DND-41 (cell line): ENCODE measurements around the gene GNAT2.

Experiments
- ATAC-seq: fragments of 200-7000 bp; cut with Tn5 transposase; 3 replicates; pipeline ENCODE4 v1.9.1; 2021; ENCODE audit warnings: low read depth; ENCODE audit not compliant: insufficient read depth
- DNase-seq: peaks from one replicate; pipeline ENCODE4 v3.0.0-alpha.2; 2020
- H2AFZ ChIP-seq: 2 replicates; pipeline ENCODE4 v1.6.0; 2012; ENCODE audit warnings: low read depth, low read length
- H3K27ac ChIP-seq: 2 replicates; pipeline ENCODE4 v1.5.1; 2012; ENCODE audit warnings: low read length, inconsistent platforms
- H3K27me3 ChIP-seq: fragments of 200-600 bp; sonication (generic); 2 replicates; pipeline ENCODE4 v1.6.0; 2012; ENCODE audit warnings: low read length, mild to moderate bottlenecking, inconsistent platforms; ENCODE audit not compliant: insufficient read depth, poor library complexity
- H3K36me3 ChIP-seq: 2 replicates; pipeline ENCODE4 v1.5.1; 2012; ENCODE audit warnings: low read length, inconsistent platforms; ENCODE audit not compliant: insufficient read depth
- H3K4me1 ChIP-seq: 2 replicates; pipeline ENCODE4 v1.5.1; 2012; ENCODE audit warnings: mild to moderate bottlenecking, low read length; ENCODE audit not compliant: insufficient read depth
- H3K4me2 ChIP-seq: 2 replicates; pipeline ENCODE4 v1.6.0; 2012; ENCODE audit warnings: mild to moderate bottlenecking, moderate library complexity, low read length, inconsistent platforms; ENCODE audit not compliant: insufficient read depth
- H3K4me3 ChIP-seq, 2 experiments: fragments of 200-600 bp in 1 of 2; shearing (Covaris generic) in 1 of 2; 2 replicates each; pipeline ENCODE4 v1.5.1; 2012 to 2016; ENCODE audit warnings: inconsistent platforms in 2 of 2, low read length in 2 of 2, mild to moderate bottlenecking in 2 of 2, low read depth in 1 of 2, moderate library complexity in 1 of 2
- H3K79me2 ChIP-seq: 2 replicates; pipeline ENCODE4 v1.6.0; 2012; ENCODE audit warnings: low read length, inconsistent platforms; ENCODE audit not compliant: insufficient read depth
- H3K9ac ChIP-seq: 2 replicates; pipeline ENCODE4 v1.6.0; 2012; ENCODE audit warnings: low read depth, mild to moderate bottlenecking, inconsistent platforms, low read length, moderate library complexity
- H3K9me3 ChIP-seq: 2 replicates; pipeline ENCODE4 v1.5.1; 2012; ENCODE audit warnings: low read length, moderate library complexity, mild to moderate bottlenecking, inconsistent platforms; ENCODE audit not compliant: insufficient read depth, severe bottlenecking
- H4K20me1 ChIP-seq: 2 replicates; pipeline ENCODE4 v1.6.0; 2012; ENCODE audit warnings: low read length; ENCODE audit not compliant: insufficient read depth
- EZH2 ChIP-seq: IDR thresholded peaks from 3 replicates; pipeline ENCODE4 v1.6.1; 2012; ENCODE audit warnings: borderline replicate concordance, low read depth, mild to moderate bottlenecking, moderate library complexity, low read length, inconsistent platforms; ENCODE audit not compliant: severe bottlenecking
- TF ChIP-seq, protein P1 (sequence below): IDR thresholded peaks from 2 replicates; pipeline ENCODE4 v1.5.1; 2012; ENCODE audit warnings: borderline replicate concordance, low read length, moderate library complexity, mild to moderate bottlenecking; ENCODE audit not compliant: poor library complexity, severe bottlenecking; ENCODE audit errors: extremely low read depth

Gene GNAT2

DNA sequence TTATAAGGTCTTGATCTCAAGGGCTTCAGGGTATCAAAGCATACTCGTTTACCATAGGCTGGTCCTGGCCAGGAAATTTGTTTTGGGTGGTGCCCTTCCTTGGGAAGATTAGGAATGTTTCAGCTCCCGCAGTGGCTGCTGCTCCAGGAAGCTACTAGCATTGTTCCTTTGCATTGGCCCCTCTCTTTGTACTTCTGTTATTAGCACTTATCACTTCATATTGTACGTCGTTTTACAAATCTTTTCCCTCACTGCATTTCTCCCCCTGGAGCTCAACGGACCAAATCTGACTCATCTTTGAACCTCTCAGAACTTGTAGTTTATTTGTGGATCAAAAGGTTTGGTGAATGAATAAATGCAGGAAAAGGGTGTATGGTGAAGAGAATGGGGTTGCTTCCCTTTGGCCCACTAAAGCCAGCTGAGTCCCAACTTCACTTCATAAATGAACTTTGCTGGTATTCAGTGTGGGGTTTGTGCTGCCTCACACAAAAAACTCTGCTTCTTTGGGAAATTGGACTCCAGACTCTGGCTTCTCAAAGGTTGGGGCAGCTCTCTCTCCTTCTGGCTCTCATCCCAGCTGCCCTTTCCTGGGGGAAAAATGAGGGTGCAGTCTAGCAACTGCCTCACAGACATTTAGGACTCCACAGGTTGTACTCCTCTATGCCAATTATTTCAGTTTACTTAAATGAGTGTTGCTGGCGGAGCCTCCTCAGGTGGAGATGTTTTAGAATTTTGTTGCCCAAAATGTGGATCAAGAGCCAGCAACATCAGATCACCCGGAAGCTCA lies 5.9 kb downstream of the GNAT2 start:
- Histone ChIP-seq H3K27me3 (peaks cover 5% of the 10 kb centered on the region), H3K27ac (no peak overlapping the region), H2AFZ (no peak overlapping the region), H3K79me2 (no peaks in the 10 kb centered on the region), H3K4me1 (no peaks in the 10 kb centered on the region), H3K4me3 (no peak overlapping the region), H4K20me1 (no peaks in the 10 kb centered on the region), H3K4me2 (no peak overlapping the region), H3K9me3 (no peaks in the 10 kb centered on the region), H3K36me3 (no peaks in the 10 kb centered on the region), H3K9ac (no peak overlapping the region)
- no peak for DNase-seq
- TF ChIP-seq, protein P1, sequence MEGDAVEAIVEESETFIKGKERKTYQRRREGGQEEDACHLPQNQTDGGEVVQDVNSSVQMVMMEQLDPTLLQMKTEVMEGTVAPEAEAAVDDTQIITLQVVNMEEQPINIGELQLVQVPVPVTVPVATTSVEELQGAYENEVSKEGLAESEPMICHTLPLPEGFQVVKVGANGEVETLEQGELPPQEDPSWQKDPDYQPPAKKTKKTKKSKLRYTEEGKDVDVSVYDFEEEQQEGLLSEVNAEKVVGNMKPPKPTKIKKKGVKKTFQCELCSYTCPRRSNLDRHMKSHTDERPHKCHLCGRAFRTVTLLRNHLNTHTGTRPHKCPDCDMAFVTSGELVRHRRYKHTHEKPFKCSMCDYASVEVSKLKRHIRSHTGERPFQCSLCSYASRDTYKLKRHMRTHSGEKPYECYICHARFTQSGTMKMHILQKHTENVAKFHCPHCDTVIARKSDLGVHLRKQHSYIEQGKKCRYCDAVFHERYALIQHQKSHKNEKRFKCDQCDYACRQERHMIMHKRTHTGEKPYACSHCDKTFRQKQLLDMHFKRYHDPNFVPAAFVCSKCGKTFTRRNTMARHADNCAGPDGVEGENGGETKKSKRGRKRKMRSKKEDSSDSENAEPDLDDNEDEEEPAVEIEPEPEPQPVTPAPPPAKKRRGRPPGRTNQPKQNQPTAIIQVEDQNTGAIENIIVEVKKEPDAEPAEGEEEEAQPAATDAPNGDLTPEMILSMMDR: no peak
- no peak for TF ChIP-seq EZH2
- no peak for ATAC-seq

DNA sequence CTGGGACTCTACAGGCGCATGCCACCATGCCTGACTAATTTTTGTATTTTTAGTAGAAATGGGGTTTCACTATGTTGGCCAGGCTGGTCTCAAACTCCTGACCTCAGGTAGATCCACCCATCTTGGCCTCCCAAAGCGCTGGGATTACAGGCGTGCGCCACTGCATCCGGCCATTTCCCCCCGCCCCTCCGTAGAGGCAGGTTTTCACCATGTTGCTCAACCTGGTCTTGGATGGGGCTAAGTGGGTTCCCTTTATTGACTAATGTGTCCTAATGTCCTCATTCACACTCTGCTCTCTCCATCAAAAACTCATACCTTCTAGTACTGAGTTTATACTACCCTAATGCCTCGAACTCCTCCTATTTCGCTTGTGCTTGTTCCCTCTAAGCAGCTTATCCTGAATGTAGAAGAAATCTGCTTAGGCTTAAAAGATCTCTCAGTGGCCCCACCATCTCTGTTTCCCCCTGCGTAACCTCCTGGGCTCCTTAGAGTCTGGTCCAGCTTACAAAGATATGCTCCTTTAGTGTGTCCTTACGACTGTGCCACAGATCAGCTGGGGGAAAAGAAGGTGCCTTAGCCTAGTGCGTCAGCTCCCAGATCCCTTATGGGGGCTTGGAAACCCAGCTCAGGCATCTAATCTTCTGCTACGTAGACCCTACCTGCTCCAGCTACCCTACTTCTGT lies 8.0 kb downstream of the GNAT2 start:
- Histone ChIP-seq H4K20me1 (no peaks in the 10 kb centered on the region), H3K79me2 (no peaks in the 10 kb centered on the region), H3K36me3 (no peaks in the 10 kb centered on the region), H3K4me1 (no peaks in the 10 kb centered on the region), H3K9ac (no peak overlapping the region), H3K4me3 (no peak overlapping the region), H3K27me3 (peaks cover 5% of the 10 kb centered on the region), H2AFZ (no peak overlapping the region), H3K27ac (no peak overlapping the region), H3K4me2 (no peak overlapping the region), H3K9me3 (no peaks in the 10 kb centered on the region)
- no peak for ATAC-seq
- no peak for TF ChIP-seq EZH2
- TF ChIP-seq, protein P1: no peak
- DNase-seq: no peak

DNA sequence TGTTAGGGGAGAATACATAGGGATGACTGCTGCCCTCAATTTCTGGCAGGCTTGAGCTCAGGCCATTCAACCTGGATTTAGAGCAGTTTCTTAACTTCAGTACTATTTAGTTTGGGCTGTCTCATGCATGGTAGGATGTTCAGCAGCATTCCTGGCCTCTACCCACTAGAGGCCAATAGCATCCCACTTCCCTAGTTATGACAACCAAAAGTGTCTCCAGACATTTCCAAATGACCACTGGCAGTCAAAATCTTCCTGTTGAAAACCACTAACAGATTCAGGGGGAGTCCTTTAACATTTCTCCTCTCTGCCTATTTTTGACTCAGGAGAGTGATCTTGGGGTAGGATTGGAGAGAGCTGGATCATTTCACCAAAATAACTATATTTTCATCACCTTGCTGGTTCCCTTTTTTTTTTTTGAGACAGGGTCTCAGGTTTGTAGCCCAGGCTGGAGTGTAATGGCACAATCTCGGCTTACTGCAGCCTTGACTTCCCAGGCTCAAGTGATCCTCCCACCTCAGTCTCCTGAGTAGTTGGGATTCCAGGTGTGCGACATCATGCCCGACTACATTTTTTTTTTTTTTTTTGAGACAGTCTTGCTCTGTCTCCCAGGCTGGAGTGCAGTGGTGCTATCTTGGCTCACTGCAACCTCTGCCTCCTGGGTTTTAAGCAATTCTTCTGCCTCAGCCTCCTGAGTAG lies 8.7 kb downstream of the GNAT2 start:
- TF ChIP-seq, protein P1: no peak
- no peak for TF ChIP-seq EZH2
- no peaks in the 10 kb centered on the region for H3K4me1 ChIP-seq
- no peak overlapping the region for H3K4me3 ChIP-seq
- H4K20me1 ChIP-seq: no peaks in the 10 kb centered on the region
- DNase-seq (no peak), ATAC-seq (no peak)
- H3K27ac ChIP-seq: no peak overlapping the region
- no peak overlapping the region for H3K4me2 ChIP-seq
- H3K9ac ChIP-seq: no peak overlapping the region
- no peaks in the 10 kb centered on the region for H3K79me2 ChIP-seq
- H3K36me3 ChIP-seq: no peaks in the 10 kb centered on the region
- no peaks in the 10 kb centered on the region for H3K9me3 ChIP-seq
- H3K27me3 ChIP-seq: peaks cover 5% of the 10 kb centered on the region
- H2AFZ ChIP-seq: no peak overlapping the region
